ENCODE data around the gene SH2D4B.

SH2D4B gene

GRCh38 chr10:80633383-80633860, 95.7 kb downstream of the SH2D4B start:
- DNase-seq (ENCODE audit: low spot score): no peak

GRCh38 chr10:80633910-80634309, 96.2 kb downstream of the SH2D4B start:
- DNase-seq (ENCODE audit: low spot score): no peak

GRCh38 chr10:80642661-80643060, 105.0 kb downstream of the SH2D4B start:
- no peak for DNase-seq (ENCODE audit: low spot score)

GRCh38 chr10:80646366-80646765, 108.7 kb downstream of the SH2D4B start:
- no peak for DNase-seq (ENCODE audit: low spot score)

GRCh38 chr10:80647173-80647833, 109.6 kb downstream of the SH2D4B start:
- DNase-seq (ENCODE audit: low spot score): no peak

- DNase-seq (ENCODE audit: low spot score): no peak
Measured at GRCh38 chr10:80648106-80648505, 110.4 kb downstream of the SH2D4B start.

- DNase-seq (ENCODE audit: low spot score): no peak
Measured at GRCh38 chr10:80649183-80649582, 111.5 kb downstream of the SH2D4B start.

- no peak for DNase-seq (ENCODE audit: low spot score)
Measured at GRCh38 chr10:80655898-80656297, 118.2 kb downstream of the SH2D4B start.

GRCh38 chr10:80658068-80658467, 120.4 kb downstream of the SH2D4B start:
- no peak for DNase-seq (ENCODE audit: low spot score)

GRCh38 chr10:80659289-80659688, 121.6 kb downstream of the SH2D4B start:
- no peak for DNase-seq (ENCODE audit: low spot score)

- no peak for DNase-seq (ENCODE audit: low spot score)
Measured at GRCh38 chr10:80660266-80660665, 122.6 kb downstream of the SH2D4B start.

GRCh38 chr10:80660736-80661135, 123.0 kb downstream of the SH2D4B start:
- DNase-seq (ENCODE audit: low spot score): no peak

GRCh38 chr10:80661526-80661925, 123.8 kb downstream of the SH2D4B start:
- no peak for DNase-seq (ENCODE audit: low spot score)

GRCh38 chr10:80662429-80663261, 124.9 kb downstream of the SH2D4B start:
- DNase-seq (ENCODE audit: low spot score): peak; percentile 58

GRCh38 chr10:80664071-80664680, 126.5 kb downstream of the SH2D4B start:
- DNase-seq (ENCODE audit: low spot score): peak; percentile 21

- DNase-seq (ENCODE audit: low spot score): no peak
Measured at GRCh38 chr10:80669485-80669884, 131.8 kb downstream of the SH2D4B start.

- DNase-seq (ENCODE audit: low spot score): no peak
Measured at GRCh38 chr10:80670774-80671173, 133.1 kb downstream of the SH2D4B start.

GRCh38 chr10:80671847-80672246, 134.1 kb downstream of the SH2D4B start:
- DNase-seq (ENCODE audit: low spot score): no peak

- no peak for DNase-seq (ENCODE audit: low spot score)
Measured at GRCh38 chr10:80672613-80673012, 134.9 kb downstream of the SH2D4B start.

GRCh38 chr10:80674809-80675208, 137.1 kb downstream of the SH2D4B start:
- no peak for DNase-seq (ENCODE audit: low spot score)

- DNase-seq (ENCODE audit: low spot score): no peak
Measured at GRCh38 chr10:80681142-80681541, 143.4 kb downstream of the SH2D4B start.

- DNase-seq (ENCODE audit: low spot score): peak; percentile 46
Measured at GRCh38 chr10:80684259-80684658, 146.6 kb downstream of the SH2D4B start.

- DNase-seq (ENCODE audit: low spot score): no peak
Measured at GRCh38 chr10:80685355-80685754, 147.7 kb downstream of the SH2D4B start.

Measured in CD4-positive, alpha-beta T cell treated with Interleukin-15 for 4 hours (primary cell).